ELF-1 (cell line): Measurements from ENCODE around the gene SURF2.

Source experiments
- DNase-seq: peaks from one replicate; pipeline ENCODE4 v3.0.0-alpha.2; 2016; ENCODE audit warnings: low read depth, low spot score

Gene SURF2

GRCh38 chr9:133335924-133336811, 20.2 kb upstream of the SURF2 start, which contains the start of gene SURF6:
TSS of gene SURF6 (minus strand) at chr9:133336188. CDS start at chr9:133336132, 56 bp downstream.
- DNase-seq = peak; percentile 95

- DNase-seq = no peak
Measured at GRCh38 chr9:133339641-133340040, 16.7 kb upstream of the SURF2 start.

- DNase-seq = no peak
Measured at GRCh38 chr9:133340256-133340655, 16.1 kb upstream of the SURF2 start.

DNA sequence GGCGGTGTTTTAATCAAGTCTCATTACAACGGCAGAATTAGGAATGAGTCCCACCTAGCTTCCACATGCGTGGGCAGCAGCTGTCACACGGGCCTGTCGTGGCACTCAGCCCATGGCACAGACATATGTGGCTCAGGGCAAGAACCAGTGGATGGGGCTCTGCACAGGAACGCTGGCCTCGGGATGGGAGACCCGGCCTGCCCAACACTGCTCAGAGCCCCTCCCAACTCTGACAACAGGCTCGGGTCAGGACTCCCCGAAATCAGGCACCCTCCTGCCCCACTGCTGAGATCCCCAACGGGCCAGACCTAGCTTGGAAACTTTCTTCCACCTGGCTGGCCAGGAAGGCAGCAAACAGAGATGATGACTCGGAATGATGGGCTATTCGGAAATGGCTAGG, 15.4 kb upstream of the SURF2 start:
- DNase-seq = no peak

- DNase-seq = no peak
Measured at GRCh38 chr9:133341369-133342068, 14.8 kb upstream of the SURF2 start.

DNA sequence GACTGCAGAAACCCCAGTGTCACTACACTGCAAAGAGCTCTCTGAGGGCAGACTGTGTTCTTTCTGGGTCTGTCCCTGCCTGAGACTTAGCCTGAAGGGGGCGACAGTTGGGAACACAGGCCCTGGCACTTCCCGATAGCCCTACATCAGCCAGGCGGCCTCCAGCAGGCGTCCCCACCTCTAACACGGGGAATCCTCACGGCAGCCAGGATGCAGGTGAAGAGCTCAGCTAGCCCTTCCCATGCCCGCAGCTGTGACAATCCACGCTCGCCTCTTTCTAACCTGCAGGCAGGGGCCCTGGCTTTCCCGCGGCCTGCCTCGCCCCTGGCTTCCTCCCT, 14.3 kb upstream of the SURF2 start:
- DNase-seq = peak; percentile 76

GRCh38 chr9:133342570-133342969, 13.8 kb upstream of the SURF2 start:
- DNase-seq = peak; percentile 46

DNA sequence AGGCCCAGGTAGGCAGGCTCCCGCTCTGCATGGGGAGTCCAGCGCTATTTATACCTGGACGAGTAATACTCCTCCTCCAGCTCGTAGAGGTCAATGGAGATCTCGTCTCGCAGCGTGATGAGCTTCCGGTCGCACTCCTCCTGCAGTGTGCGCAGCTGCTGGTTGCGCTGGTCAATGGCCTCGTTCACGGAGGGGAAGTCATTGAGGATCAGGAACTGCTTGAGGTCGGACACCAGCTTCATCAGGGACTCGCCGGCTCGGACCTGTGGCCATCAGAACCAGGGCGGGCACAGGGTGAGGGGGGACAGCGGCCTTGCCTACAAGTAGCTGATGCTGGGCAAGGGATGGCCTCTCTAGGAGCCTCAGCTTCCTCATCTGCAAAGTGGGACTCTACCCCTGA, 12.3 kb upstream of the SURF2 start:
- no peak for DNase-seq

- DNase-seq = no peak
Measured at GRCh38 chr9:133344979-133345378, 11.4 kb upstream of the SURF2 start.

GRCh38 chr9:133345596-133345995, 10.8 kb upstream of the SURF2 start:
- no peak for DNase-seq

- DNase-seq = no peak
Measured at GRCh38 chr9:133346021-133346785, 10.1 kb upstream of the SURF2 start.

- peak; percentile 51 for DNase-seq
Measured at GRCh38 chr9:133347515-133347984, 8.8 kb upstream of the SURF2 start.

- DNase-seq = peak; percentile 97
Measured at GRCh38 chr9:133347985-133348717, 8.2 kb upstream of the SURF2 start, which contains the start of the genes MED22 and RPL7A. TSS of gene MED22 (minus strand) at chr9:133348131. CDS start at chr9:133346662, 1,469 bp downstream. TSS of gene RPL7A (plus strand) at chr9:133348218. CDS start at chr9:133348244, 26 bp downstream.

DNA sequence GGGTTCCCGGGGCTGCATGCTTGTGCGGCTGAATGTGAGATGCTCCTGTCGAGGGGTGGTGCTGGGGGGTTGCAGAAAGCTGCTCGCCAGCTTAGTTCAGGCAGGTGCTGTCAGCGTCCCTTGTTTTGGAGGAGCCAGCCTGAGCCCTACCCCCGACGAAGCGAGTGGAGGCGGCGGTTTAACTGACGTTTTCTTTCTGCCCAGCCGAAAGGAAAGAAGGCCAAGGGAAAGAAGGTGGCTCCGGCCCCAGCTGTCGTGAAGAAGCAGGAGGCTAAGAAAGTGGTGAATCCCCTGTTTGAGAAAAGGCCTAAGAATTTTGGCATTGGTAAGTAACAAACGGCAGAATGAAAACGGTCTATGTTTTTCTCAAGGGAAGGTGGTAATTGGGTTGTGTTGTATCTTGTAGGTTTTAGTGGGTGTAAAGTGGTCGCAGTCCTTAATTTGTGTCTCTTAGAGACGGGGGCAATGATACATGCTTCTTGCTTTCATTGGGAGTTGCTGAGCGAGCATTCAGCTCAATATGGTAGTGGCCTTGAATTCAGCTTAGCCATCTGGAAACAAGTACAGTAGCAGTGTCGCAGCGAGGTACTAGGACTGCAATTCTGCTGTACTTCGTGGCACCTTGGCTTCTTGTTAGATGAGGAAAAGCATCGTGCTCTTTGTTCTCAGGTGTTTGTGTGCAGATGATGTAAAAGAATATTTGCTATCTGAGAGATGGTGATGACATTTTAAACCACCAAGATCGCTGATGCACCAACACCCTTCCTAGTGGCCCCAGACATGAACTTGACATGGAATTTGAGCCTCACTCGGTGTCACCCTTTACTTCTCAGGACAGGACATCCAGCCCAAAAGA, 7.4 kb upstream of the SURF2 start:
- DNase-seq = no peak

DNA sequence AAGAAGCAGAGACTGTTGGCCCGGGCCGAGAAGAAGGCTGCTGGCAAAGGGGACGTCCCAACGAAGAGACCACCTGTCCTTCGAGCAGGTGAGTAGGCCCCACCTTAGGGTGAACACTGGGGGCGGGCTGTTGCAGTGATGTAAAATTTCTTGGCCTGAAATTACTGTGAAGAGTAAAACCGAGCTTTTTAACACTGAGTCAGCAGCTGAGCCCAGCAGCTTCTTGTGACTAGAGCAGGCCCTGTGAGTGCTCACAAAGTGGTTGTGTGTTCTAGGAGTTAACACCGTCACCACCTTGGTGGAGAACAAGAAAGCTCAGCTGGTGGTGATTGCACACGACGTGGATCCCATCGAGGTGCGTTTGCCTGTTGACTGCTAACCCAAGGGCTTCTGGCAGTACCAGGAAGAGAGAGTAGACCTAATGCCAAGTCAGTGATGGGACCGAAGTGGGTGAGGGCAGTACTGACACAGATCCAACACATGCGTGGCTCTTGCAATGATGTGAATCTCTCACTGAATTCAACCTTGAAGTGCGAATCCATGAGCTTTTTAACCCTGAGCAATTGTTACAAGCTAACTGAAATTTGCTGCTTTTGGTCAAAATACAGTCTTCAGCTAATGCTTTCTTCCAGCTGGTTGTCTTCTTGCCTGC, 6.3 kb upstream of the SURF2 start:
- DNase-seq = no peak

GRCh38 chr9:133351526-133351907, 4.8 kb upstream of the SURF2 start:
- no peak for DNase-seq

DNA sequence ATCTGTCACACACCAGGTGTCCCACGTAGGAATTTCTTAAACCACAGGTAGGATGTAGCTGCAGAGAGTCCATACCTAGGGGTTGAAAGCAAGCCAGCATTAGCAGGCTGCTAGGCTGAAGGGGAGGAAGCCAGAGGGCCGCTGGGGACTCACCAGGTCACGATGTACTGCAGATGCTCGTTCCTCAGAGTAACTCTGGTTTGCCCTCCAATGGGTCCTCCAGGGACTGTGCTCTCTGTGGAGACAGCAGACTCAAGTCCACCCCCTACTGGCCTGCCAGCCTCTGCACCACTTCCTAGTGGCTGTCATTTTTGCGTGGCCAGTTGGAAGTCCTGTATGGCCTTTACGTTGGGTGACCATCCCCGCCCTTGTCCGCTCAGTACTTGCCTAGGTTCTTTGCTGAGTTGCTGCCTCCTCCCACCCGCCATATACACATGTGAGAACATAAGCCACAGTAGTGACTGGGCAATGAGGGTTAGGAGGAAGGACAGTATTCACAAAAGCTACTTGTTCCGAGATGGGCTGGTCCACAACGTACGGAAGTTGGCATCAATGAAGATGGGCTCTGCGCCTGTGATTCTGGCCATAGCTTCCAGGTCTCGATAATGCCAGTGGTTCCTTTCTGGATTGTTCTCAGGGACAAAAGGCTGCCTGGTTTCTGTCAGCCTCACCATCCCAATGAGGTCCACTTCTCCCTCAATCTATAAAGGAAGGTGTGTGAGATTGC, 4.3 kb upstream of the SURF2 start:
- peak; percentile 87 for DNase-seq

GRCh38 chr9:133352635-133353340, 3.6 kb upstream of the SURF2 start:
- DNase-seq = no peak
